Fibroblast of lung (primary cell): ENCODE data around the gene NDUFAF2. TPM values are rescaled to one million over a fixed set of nuclear protein-coding genes. Genes with fewer than 3 reads are reported as not detected.

Source experiments
- DNase-seq, 2 donors: peaks; one replicate each; pipeline versions ENCODE4 v3.0.0 to v3.0.0-alpha.2; 2010; ENCODE audit warnings: low read depth in 2 of 2
- H2AFZ ChIP-seq: 2 replicates; pipeline ENCODE4 v1.5.1; 2012; ENCODE audit warnings: low read length, control low read depth, inconsistent platforms
- H3K27ac ChIP-seq: 2 replicates; pipeline ENCODE4 v1.5.1; 2011; ENCODE audit warnings: low read length, control low read depth; ENCODE audit not compliant: insufficient read depth
- H3K27me3 ChIP-seq: 2 replicates; pipeline ENCODE4 v1.5.1; 2011; ENCODE audit warnings: mild to moderate bottlenecking, low read length; ENCODE audit not compliant: control insufficient read depth, insufficient read depth
- H3K36me3 ChIP-seq: 2 replicates; pipeline ENCODE4 v1.5.1; 2011; ENCODE audit warnings: low read length; ENCODE audit not compliant: control insufficient read depth, insufficient read depth
- H3K4me1 ChIP-seq: 2 replicates; pipeline ENCODE4 v1.5.1; 2011; ENCODE audit warnings: low read length; ENCODE audit not compliant: control insufficient read depth, insufficient read depth; ENCODE audit errors: extremely low read depth
- H3K4me2 ChIP-seq: 2 replicates; pipeline ENCODE4 v1.5.1; 2011; ENCODE audit warnings: low read length, control low read depth; ENCODE audit not compliant: insufficient read depth; ENCODE audit errors: extremely low read depth
- H3K4me3 ChIP-seq, 4 experiments: fragments of 200-600 bp in 1 of 4; sonication (generic) in 1 of 4; replicated peaks in 1 of 4; 2 replicates each; pipeline ENCODE4 v1.5.1; 2011 to 2016; ENCODE audit warnings: low read length in 4 of 4, low read depth in 3 of 4, mild to moderate bottlenecking in 3 of 4, control low read depth in 2 of 4, inconsistent platforms in 1 of 4, mixed read lengths in 1 of 4; ENCODE audit not compliant: insufficient read depth in 1 of 4; ENCODE audit errors: control extremely low read depth in 1 of 4
- H3K79me2 ChIP-seq: 2 replicates; pipeline ENCODE4 v1.5.1; 2012; ENCODE audit warnings: mild to moderate bottlenecking, low read length, inconsistent platforms; ENCODE audit not compliant: control insufficient read depth, insufficient read depth
- H3K9ac ChIP-seq: 2 replicates; pipeline ENCODE4 v1.5.1; 2011; ENCODE audit warnings: mild to moderate bottlenecking, low read length, control low read depth; ENCODE audit not compliant: insufficient read depth
- H3K9me3 ChIP-seq: 2 replicates; pipeline ENCODE4 v1.5.1; 2012; ENCODE audit warnings: low read depth, low read length; ENCODE audit not compliant: control insufficient read depth, insufficient read depth
- H4K20me1 ChIP-seq: 2 replicates; pipeline ENCODE4 v1.5.1; 2011; ENCODE audit warnings: low read length; ENCODE audit not compliant: control insufficient read depth, insufficient read depth; ENCODE audit errors: extremely low read depth
- EZH2 ChIP-seq: IDR thresholded peaks from 2 replicates; pipeline ENCODE4 v1.5.1; 2012; ENCODE audit warnings: low read length, control low read depth, mild to moderate bottlenecking; ENCODE audit errors: missing control alignments
- polyA plus RNA-seq, 2 donors: library from polyadenylated mRNA; depleted of rRNA in 1 of 2; stranded (reverse) in 1 of 2; unstranded in 1 of 2; fragments of >200 nt; gene quantifications; 2 replicates each; pipeline ENCODE4 v1.2.1, GENCODE V29; 2011 to 2012; ENCODE audit warnings: missing spikeins in 1 of 2
- total RNA-seq: library from RNA; depleted of rRNA; stranded (reverse); fragments of >200 nt; gene quantifications from 2 replicates; pipeline ENCODE4 v1.2.1, GENCODE V29; 2014
- TF ChIP-seq, protein P1 (sequence below), 2 donors: IDR thresholded peaks in 1 of 2; conservative IDR thresholded peaks in 1 of 2; 1 replicate in 1 of 2; 2 replicates in 1 of 2; pipeline ENCODE4 v1.5.1; 2011 to 2012; ENCODE audit warnings: low read length in 2 of 2, control low read depth in 1 of 2, inconsistent platforms in 1 of 2, low read depth in 1 of 2, mild to moderate bottlenecking in 1 of 2

NDUFAF2 gene
- total and polyA plus RNA-seq, 2 donors (not counting 1 experiment from before 2014, with no cell fraction given), result 30.9 to 53.2 TPM

DNA sequence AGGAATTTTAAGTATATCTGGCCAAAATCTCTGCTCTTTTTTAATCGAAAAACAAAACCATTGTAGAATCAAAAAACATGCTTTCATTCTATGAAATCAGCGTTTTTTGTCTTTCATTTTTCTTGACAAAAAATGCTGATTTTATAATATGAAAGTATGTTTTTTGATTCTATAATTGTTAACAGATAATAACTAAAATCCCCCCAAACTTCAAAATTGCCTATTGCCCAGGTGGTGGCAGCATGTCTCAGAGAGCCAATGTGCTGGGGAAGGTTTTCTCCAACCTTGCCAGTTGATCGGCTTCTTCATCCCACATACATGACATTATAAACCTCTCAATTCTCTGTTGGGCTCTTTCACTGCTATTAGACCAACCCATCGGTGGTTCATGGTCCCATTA lies 222.4 kb downstream of the NDUFAF2 start:
- peaks cover 18% of the 10 kb centered on the region for H3K79me2 ChIP-seq
- no peaks in the 10 kb centered on the region for H3K4me1 ChIP-seq
- no peak overlapping the region for H2AFZ ChIP-seq
- H3K4me2 ChIP-seq, result no peak overlapping the region
- H3K36me3 ChIP-seq, result no peaks in the 10 kb centered on the region
- no peaks in the 10 kb centered on the region for H4K20me1 ChIP-seq
- no peak overlapping the region for H3K9ac ChIP-seq
- H3K27ac ChIP-seq, result no peak overlapping the region
- no peaks in the 10 kb centered on the region for H3K27me3 ChIP-seq
- TF ChIP-seq EZH2, result no peak
- TF ChIP-seq, protein P1, sequence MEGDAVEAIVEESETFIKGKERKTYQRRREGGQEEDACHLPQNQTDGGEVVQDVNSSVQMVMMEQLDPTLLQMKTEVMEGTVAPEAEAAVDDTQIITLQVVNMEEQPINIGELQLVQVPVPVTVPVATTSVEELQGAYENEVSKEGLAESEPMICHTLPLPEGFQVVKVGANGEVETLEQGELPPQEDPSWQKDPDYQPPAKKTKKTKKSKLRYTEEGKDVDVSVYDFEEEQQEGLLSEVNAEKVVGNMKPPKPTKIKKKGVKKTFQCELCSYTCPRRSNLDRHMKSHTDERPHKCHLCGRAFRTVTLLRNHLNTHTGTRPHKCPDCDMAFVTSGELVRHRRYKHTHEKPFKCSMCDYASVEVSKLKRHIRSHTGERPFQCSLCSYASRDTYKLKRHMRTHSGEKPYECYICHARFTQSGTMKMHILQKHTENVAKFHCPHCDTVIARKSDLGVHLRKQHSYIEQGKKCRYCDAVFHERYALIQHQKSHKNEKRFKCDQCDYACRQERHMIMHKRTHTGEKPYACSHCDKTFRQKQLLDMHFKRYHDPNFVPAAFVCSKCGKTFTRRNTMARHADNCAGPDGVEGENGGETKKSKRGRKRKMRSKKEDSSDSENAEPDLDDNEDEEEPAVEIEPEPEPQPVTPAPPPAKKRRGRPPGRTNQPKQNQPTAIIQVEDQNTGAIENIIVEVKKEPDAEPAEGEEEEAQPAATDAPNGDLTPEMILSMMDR (conservative IDR thresholded peaks at IDR 0.05 in 1 of 2, IDR thresholded peaks at IDR 0.05 in 1 of 2; ENCODE audit: low read depth in 1 of 2, low read length in 2 of 2), result peak; percentile 26 to 32
- H3K4me3 ChIP-seq, result no peak overlapping the region
- no peaks in the 10 kb centered on the region for H3K9me3 ChIP-seq
- DNase-seq, result peak; percentile 47 to 69

DNA sequence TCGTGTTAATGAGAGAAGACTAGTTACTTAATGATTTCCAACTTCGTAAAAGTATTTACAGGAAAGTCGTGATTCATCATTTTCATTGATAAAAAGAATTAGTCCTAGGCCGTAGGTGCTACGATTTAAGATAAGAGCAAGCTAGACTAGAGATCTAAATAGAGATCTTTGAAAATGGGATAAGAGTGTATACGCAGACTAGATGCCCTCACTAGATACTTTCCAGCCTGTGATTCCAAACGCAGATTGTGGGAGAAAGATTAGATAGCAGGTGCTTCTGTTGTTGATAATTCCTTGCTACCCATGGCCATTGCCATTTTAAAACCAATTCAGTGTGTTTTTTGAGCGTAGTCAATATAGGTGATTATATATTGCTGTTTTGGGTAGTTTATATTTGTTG lies 223.9 kb downstream of the NDUFAF2 start:
- no peaks in the 10 kb centered on the region for H3K27me3 ChIP-seq
- TF ChIP-seq, protein P1 (conservative IDR thresholded peaks at IDR 0.05 in 1 of 2, IDR thresholded peaks at IDR 0.05 in 1 of 2; ENCODE audit: low read depth in 1 of 2, low read length in 2 of 2), result no peak
- TF ChIP-seq EZH2, result no peak
- DNase-seq, result no peak
- H3K36me3 ChIP-seq, result no peaks in the 10 kb centered on the region
- no peaks in the 10 kb centered on the region for H4K20me1 ChIP-seq
- no peaks in the 10 kb centered on the region for H3K4me1 ChIP-seq
- H2AFZ ChIP-seq, result no peak overlapping the region
- no peaks in the 10 kb centered on the region for H3K9me3 ChIP-seq
- H3K9ac ChIP-seq, result no peak overlapping the region
- peaks cover 4% of the 10 kb centered on the region for H3K79me2 ChIP-seq
- H3K4me2 ChIP-seq, result no peak overlapping the region
- no peak overlapping the region for H3K4me3 ChIP-seq
- H3K27ac ChIP-seq, result no peak overlapping the region

DNA sequence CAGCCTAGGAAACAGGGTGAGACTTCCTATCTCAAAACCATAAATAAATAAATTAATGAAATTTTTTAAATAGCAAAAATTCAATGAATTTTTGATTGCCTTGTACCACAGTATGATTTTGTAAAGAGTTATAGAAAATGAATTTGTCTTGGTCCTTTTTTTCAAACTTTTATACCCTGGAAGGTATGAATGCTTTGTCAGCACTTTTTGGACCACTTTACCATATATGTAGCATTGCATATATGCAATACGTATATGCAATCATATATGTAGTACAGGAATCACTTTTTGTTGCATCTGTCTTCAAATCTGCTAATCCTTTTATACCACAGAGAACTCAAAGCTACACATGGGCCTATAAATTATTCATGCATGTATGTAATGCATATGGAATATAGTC lies 226.5 kb downstream of the NDUFAF2 start:
- Histone ChIP-seq H4K20me1 (no peaks in the 10 kb centered on the region), H3K79me2 (no peaks in the 10 kb centered on the region), H2AFZ (no peak overlapping the region), H3K4me3 (no peak overlapping the region), H3K9ac (no peak overlapping the region), H3K36me3 (no peaks in the 10 kb centered on the region), H3K4me2 (no peak overlapping the region), H3K9me3 (no peaks in the 10 kb centered on the region), H3K4me1 (no peaks in the 10 kb centered on the region), H3K27ac (no peak overlapping the region), H3K27me3 (no peaks in the 10 kb centered on the region)
- TF ChIP-seq, protein P1 (conservative IDR thresholded peaks at IDR 0.05 in 1 of 2, IDR thresholded peaks at IDR 0.05 in 1 of 2; ENCODE audit: low read depth in 1 of 2, low read length in 2 of 2), result no peak
- TF ChIP-seq EZH2, result no peak
- DNase-seq, result no peak
